ENCODE measurements around the gene SIGLEC8. TPM values are rescaled to one million over a fixed set of nuclear protein-coding genes. Genes with fewer than 3 reads are reported as not detected.

SIGLEC8 gene
- total and polyA plus RNA-seq, 2 of the 8 experiments (the other 6 are each of a cell fraction or from before 2014, with no cell fraction given) = not detected

DNA sequence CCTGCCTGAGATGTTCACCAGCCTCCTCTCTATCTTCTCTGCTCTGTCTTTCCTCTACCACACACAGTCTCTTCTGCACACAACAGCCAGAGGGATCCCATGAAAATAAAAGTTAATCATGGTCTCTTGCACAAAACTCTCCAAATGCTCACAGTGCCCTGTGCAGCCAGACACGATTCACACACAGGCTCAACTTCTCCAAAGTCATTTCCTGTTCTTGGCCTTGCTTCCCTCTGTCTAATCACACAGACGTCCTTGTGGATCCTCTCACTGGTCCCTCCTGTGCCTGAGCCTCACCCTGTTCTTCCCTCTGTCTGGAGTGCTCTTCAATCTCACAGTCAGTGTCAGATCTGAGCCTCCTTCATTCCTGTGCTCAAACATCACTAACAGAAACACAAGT, 35.5 kb upstream of the SIGLEC8 start:
- Histone ChIP-seq H3K9ac (replicated peaks in 1 of 4; ENCODE audit: extremely low read depth in 1 of 4, low read depth in 3 of 4, low read length in 3 of 4) (no peak overlapping the region), H3K4me1 (replicated peaks in 1 of 4; ENCODE audit: control insufficient read depth in 3 of 4, insufficient read depth in 4 of 4, low read length in 3 of 4) (no peaks in the 10 kb centered on the region), H3K23me2 (ENCODE audit: low read depth, low read length) (peaks cover 5% of the 10 kb centered on the region; the same call in 1 of the 2 replicates), H4K20me1 (replicated peaks in 1 of 2; ENCODE audit: control insufficient read depth in 1 of 2, insufficient read depth in 2 of 2, low read length in 2 of 2) (no peaks in the 10 kb centered on the region), H4K8ac (ENCODE audit: extremely low read depth, insufficient read depth, low read length) (no peak overlapping the region), H4K5ac (ENCODE audit: insufficient read length, low read depth, low read length) (no peak overlapping the region), H4K91ac (replicated peaks; ENCODE audit: insufficient read length, low read length) (no peak overlapping the region), H3K79me1 (ENCODE audit: low read depth, low read length) (no peaks in the 10 kb centered on the region), H3K79me2 (ENCODE audit: control insufficient read depth in 1 of 2, insufficient read depth in 2 of 2, low read length in 2 of 2) (no peaks in the 10 kb centered on the region), H2BK5ac (ENCODE audit: low read depth, low read length) (no peak overlapping the region), H2BK120ac (replicated peaks; ENCODE audit: low read depth, low read length) (no peak overlapping the region), H3K4me2 (ENCODE audit: insufficient read depth in 1 of 2, low read depth in 2 of 2, low read length in 2 of 2) (no peak overlapping the region), H2AFZ (ENCODE audit: low read length) (no peak overlapping the region), H3K4me3 (ENCODE audit: extremely low read depth in 1 of 4, insufficient read depth in 2 of 4, low read depth in 3 of 4, low read length in 4 of 4) (no peak overlapping the region), H3K9me3 (ENCODE audit: insufficient read depth in 2 of 2, low read depth in 1 of 2, low read length in 1 of 2) (peaks cover 54 to 72% of the 10 kb centered on the region in 2 experiments), H3K18ac (ENCODE audit: extremely low read depth, low read length) (no peak overlapping the region), H3K14ac (ENCODE audit: insufficient read length) (no peak overlapping the region), H2BK15ac (ENCODE audit: low read length) (no peak overlapping the region), H2AK5ac (ENCODE audit: low read depth, low read length) (no peak overlapping the region), H3K27ac (ENCODE audit: low read depth, low read length) (no peak overlapping the region), H3K36me3 (ENCODE audit: control insufficient read depth in 2 of 4, insufficient read depth in 4 of 4, low read length in 3 of 4) (no peaks in the 10 kb centered on the region), H3K27me3 (replicated peaks in 1 of 4; ENCODE audit: control insufficient read depth in 3 of 4, extremely low read depth in 1 of 4, insufficient read depth in 3 of 4, low read length in 3 of 4) (no peaks in the 10 kb centered on the region; a peak in 1 of 7 replicates), H2BK12ac (ENCODE audit: low read depth, low read length) (no peak overlapping the region), H3K4ac (replicated peaks; ENCODE audit: insufficient read length, low read depth, low read length) (no peak overlapping the region), H3K56ac (replicated peaks; ENCODE audit: insufficient read length, low read depth, low read length) (no peak overlapping the region), H3K23ac (ENCODE audit: insufficient read length) (no peak overlapping the region), H2BK20ac (ENCODE audit: low read length) (no peak overlapping the region)
- FAIRE-seq (no peak), DNase-seq (ENCODE audit: low read depth in 1 of 2, low spot score in 2 of 2) (no peak)
- WGBS, 2 experiments (ENCODE audit: extremely low coverage in 1 of 2, insufficient coverage in 1 of 2, insufficient read length in 1 of 2, insufficient replicate concordance in 2 of 2, low coverage in 1 of 2, low lambda C conversion rate in 2 of 2, missing lambda C conversion rate in 1 of 2) = 37% methylated on average over 2 of the region's 2 CpGs; no CpG with 5 or more reads in 1 of the 2 experiments
- CTCF ChIA-PET (ENCODE audit: partially characterized antibody) = no interaction called here
- TF ChIP-seq POU5F1 (IDR thresholded peaks at IDR 0.05; ENCODE audit: low read depth, low read length) = no peak
- no peak for TF ChIP-seq JUND (IDR thresholded peaks at IDR 0.05; ENCODE audit: low read length)
- no peak for TF ChIP-seq GABPA (IDR thresholded peaks at IDR 0.05; ENCODE audit: borderline replicate concordance, insufficient read depth, low read length)
- no peak for TF ChIP-seq RAD21 (IDR thresholded peaks at IDR 0.05 in 1 of 2, conservative IDR thresholded peaks at IDR 0.05 in 1 of 2; ENCODE audit: low read depth in 2 of 2, low read length in 2 of 2)
- no peak for TF ChIP-seq KDM5A (IDR thresholded peaks at IDR 0.05; ENCODE audit: low read length)
- POLR2A ChIA-PET (ENCODE audit: partially characterized antibody) = no interaction called here

Data from H1 (cell line).